Upper lobe of right lung (tissue), 1 donor: ENCODE results near the gene CNDP1. TPM values are rescaled to one million over a fixed set of nuclear protein-coding genes. Genes with fewer than 3 reads are reported as not detected.

Source experiments
- ATAC-seq: fragments of 200-7000 bp; cut with Tn5 transposase; one replicate; pipeline ENCODE4 v1.9.1; 2020; ENCODE audit warnings: mild to moderate bottlenecking, moderate library complexity
- DNase-seq: peaks from one replicate; pipeline ENCODE4 v3.0.0-alpha.2; 2020
- H3K27ac ChIP-seq: fragments of 200-600 bp; one replicate; pipeline ENCODE4 v1.8.0; 2022
- H3K27me3 ChIP-seq: fragments of 200-600 bp; one replicate; pipeline ENCODE4 v1.8.0; 2022; ENCODE audit warnings: mild to moderate bottlenecking
- H3K36me3 ChIP-seq: fragments of 200-600 bp; one replicate; pipeline ENCODE4 v1.8.0; 2022
- H3K4me1 ChIP-seq: fragments of 200-600 bp; one replicate; pipeline ENCODE4 v1.8.0; 2022
- H3K4me3 ChIP-seq: fragments of 200-600 bp; one replicate; pipeline ENCODE4 v1.8.0; 2022; ENCODE audit warnings: mild to moderate bottlenecking
- H3K9me3 ChIP-seq: fragments of 200-600 bp; one replicate; pipeline ENCODE4 v1.8.0; 2022
- intact Hi-C: fragments of 100-400 bp; cut with DNase I; formaldehyde crosslinking; loops from one replicate; pipeline ENCODE4 v1.11.0; 2022
- total RNA-seq: library from RNA; stranded (reverse); fragmentation: NEBNext Ultra II Directional; extraction: Animal tissue kit (Norgen Biotek cat#: 25700); gene quantifications from one replicate; pipeline ENCODE4 v1.2.1, GENCODE V29; 2021
- TF ChIP-seq, protein P1 (sequence below): fragments of 200-600 bp; IDR thresholded peaks from one replicate; pipeline ENCODE4 v1.8.0; 2022; ENCODE audit warnings: antibody characterized with exemption
- donor health status: DM: no; HTN: yes; CAD: no; lungs with severe emphysema.

CNDP1 gene
- total RNA-seq, 1 donor from 2014 or later: not detected

DNA sequence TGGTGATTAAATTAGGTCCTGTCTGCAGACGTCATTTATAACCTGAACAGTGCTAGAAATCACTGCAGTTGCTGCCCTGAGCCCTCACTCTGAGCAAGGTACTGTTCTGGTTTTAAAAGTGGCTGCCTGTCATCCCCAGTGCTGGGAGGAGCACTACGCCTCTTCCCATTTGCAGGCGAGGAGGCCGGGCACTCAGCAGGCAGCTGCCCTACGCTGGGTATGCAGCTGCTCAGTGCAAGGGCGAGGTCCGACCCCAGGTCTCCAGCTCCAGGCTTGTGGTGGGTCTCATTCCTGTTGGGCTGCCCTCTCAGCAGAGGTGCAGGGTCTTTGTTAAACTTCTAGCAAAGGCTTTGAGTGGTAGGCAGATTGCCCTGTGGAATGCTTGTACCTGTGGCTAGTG is 22.5 kb upstream of the CNDP1 start:
- intact Hi-C loops: no loop called here
- Histone ChIP-seq H3K36me3 (peaks cover 94% of the 10 kb centered on the region), H3K27ac (no peak overlapping the region), H3K27me3 (no peaks in the 10 kb centered on the region), H3K9me3 (no peaks in the 10 kb centered on the region), H3K4me3 (no peak overlapping the region), H3K4me1 (no peaks in the 10 kb centered on the region)
- ATAC-seq (no peak), DNase-seq (no peak)
- TF ChIP-seq, protein P1, sequence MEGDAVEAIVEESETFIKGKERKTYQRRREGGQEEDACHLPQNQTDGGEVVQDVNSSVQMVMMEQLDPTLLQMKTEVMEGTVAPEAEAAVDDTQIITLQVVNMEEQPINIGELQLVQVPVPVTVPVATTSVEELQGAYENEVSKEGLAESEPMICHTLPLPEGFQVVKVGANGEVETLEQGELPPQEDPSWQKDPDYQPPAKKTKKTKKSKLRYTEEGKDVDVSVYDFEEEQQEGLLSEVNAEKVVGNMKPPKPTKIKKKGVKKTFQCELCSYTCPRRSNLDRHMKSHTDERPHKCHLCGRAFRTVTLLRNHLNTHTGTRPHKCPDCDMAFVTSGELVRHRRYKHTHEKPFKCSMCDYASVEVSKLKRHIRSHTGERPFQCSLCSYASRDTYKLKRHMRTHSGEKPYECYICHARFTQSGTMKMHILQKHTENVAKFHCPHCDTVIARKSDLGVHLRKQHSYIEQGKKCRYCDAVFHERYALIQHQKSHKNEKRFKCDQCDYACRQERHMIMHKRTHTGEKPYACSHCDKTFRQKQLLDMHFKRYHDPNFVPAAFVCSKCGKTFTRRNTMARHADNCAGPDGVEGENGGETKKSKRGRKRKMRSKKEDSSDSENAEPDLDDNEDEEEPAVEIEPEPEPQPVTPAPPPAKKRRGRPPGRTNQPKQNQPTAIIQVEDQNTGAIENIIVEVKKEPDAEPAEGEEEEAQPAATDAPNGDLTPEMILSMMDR: no peak

GRCh38 chr18:74512321-74513053 is 21.8 kb upstream of the CNDP1 start:
- no peaks in the 10 kb centered on the region for H3K27me3 ChIP-seq
- no peak for DNase-seq
- no peak overlapping the region for H3K4me3 ChIP-seq
- ATAC-seq: no peak
- TF ChIP-seq, protein P1: no peak
- no peaks in the 10 kb centered on the region for H3K9me3 ChIP-seq
- no peaks in the 10 kb centered on the region for H3K4me1 ChIP-seq
- intact Hi-C loops: no loop called here
- H3K27ac ChIP-seq: no peak overlapping the region
- peaks cover 94% of the 10 kb centered on the region for H3K36me3 ChIP-seq

DNA sequence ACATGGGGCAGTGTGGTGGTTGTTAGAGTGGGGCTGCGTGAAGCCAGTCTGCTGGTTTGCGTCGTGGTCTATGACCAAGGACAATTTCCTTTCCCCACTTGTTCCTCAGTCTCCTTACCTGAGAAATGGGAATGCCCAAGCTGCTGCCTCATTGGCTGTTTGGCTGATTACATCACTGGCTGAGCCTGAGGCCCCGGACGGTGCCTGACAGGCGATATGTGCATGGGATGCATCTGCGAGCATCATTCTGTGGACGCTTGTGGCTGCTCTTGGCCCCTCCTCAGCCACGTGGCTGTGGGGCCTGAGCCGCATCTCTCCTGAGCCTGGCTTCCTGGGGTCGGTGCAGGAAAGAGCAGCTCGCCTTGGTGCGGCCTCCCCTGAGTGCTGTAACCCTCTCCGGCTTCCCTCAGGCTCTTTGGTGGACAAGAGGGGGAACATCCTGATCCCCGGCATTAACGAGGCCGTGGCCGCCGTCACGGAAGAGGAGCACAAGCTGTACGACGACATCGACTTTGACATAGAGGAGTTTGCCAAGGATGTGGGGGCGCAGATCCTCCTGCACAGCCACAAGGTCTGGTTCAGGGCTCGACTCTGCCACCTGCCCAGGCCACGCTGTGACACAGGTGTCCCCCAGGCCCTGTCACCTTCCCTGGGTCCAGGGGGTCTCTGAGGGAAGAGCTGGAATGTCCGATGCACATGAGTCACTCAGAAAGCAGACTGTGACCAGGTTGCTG is 21.0 kb upstream of the CNDP1 start:
- ATAC-seq: no peak
- intact Hi-C loops: no loop called here
- Histone ChIP-seq H3K4me1 (no peaks in the 10 kb centered on the region), H3K4me3 (no peak overlapping the region), H3K27ac (no peak overlapping the region), H3K9me3 (no peaks in the 10 kb centered on the region), H3K36me3 (peaks cover 94% of the 10 kb centered on the region), H3K27me3 (no peaks in the 10 kb centered on the region)
- TF ChIP-seq, protein P1: no peak
- DNase-seq: no peak

DNA sequence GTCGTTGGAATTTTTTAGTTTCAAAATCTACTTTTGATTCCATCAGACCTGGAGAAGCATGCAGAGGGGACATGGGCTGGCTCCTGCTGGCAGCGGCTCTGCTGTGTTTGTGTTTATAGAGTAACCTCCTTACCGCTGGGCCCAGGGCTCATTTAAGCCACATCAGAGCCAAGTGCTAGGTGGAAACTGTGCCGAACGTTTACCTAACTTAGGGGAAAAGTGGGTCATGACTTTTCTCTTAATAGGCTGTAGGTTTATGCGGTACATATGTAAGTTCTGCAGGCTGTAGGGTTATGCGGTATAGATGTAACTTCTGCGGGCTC is 20.5 kb upstream of the CNDP1 start:
- no peaks in the 10 kb centered on the region for H3K9me3 ChIP-seq
- TF ChIP-seq, protein P1: no peak
- no peak for ATAC-seq
- no peaks in the 10 kb centered on the region for H3K4me1 ChIP-seq
- peaks cover 94% of the 10 kb centered on the region for H3K36me3 ChIP-seq
- no peak overlapping the region for H3K4me3 ChIP-seq
- no peak for DNase-seq
- H3K27me3 ChIP-seq: no peaks in the 10 kb centered on the region
- intact Hi-C loops: no loop called here
- no peak overlapping the region for H3K27ac ChIP-seq

GRCh38 chr18:74514860-74515495 is 19.3 kb upstream of the CNDP1 start:
- TF ChIP-seq, protein P1: no peak
- no peak overlapping the region for H3K4me3 ChIP-seq
- no peak overlapping the region for H3K27ac ChIP-seq
- no peaks in the 10 kb centered on the region for H3K9me3 ChIP-seq
- intact Hi-C loops: no loop called here
- DNase-seq: no peak
- ATAC-seq: no peak
- H3K27me3 ChIP-seq: no peaks in the 10 kb centered on the region
- no peaks in the 10 kb centered on the region for H3K4me1 ChIP-seq
- peaks cover 94% of the 10 kb centered on the region for H3K36me3 ChIP-seq
